CD4-positive, alpha-beta memory T cell (primary cell): ENCODE measurements around the gene AQP12A. TPM values are rescaled to one million over a fixed set of nuclear protein-coding genes. Genes with fewer than 3 reads are reported as not detected.

Experiments used
- CTCF ChIA-PET: fragments of 350-600 bp; sonication (Branson Sonifier 250); formaldehyde crosslinking; loops from one replicate; lab custom pipeline; 2021; ENCODE audit warnings: inconsistent platforms; ENCODE audit not compliant: partially characterized antibody; lab: Charles Lee
- POLR2A ChIA-PET: fragments of 350-600 bp; sonication (Branson Sonifier 250); formaldehyde crosslinking; loops from one replicate; lab custom pipeline; 2021; ENCODE audit not compliant: partially characterized antibody; lab: Charles Lee
- DNase-seq, 5 donors: peaks; one replicate each; pipeline versions ENCODE4 v3.0.0 to v3.0.0-alpha.2; 2020 to 2022; ENCODE audit warnings: mixed read lengths in 1 of 5
- H3K27ac ChIP-seq: one replicate; pipeline ENCODE4 v1.7.0; 2013; ENCODE audit warnings: low read depth, low read length
- H3K27me3 ChIP-seq: 2 replicates; pipeline ENCODE4 v1.7.0; 2013; ENCODE audit warnings: mild to moderate bottlenecking, low read length, moderate library complexity; ENCODE audit not compliant: insufficient read depth
- H3K36me3 ChIP-seq: 2 replicates; pipeline ENCODE4 v1.7.0; 2013; ENCODE audit warnings: mild to moderate bottlenecking, low read length, moderate library complexity; ENCODE audit not compliant: insufficient read depth
- H3K4me1 ChIP-seq: 2 replicates; pipeline ENCODE4 v1.7.0; 2013; ENCODE audit warnings: mild to moderate bottlenecking, low read length, moderate library complexity; ENCODE audit not compliant: insufficient read depth
- H3K4me3 ChIP-seq, 2 donors: one replicate each; pipeline ENCODE4 v1.7.0; 2013; ENCODE audit warnings: low read length in 2 of 2, mild to moderate bottlenecking in 1 of 2
- H3K9me3 ChIP-seq, 2 donors: one replicate each; pipeline ENCODE4 v1.7.0; 2013; ENCODE audit warnings: low read length in 2 of 2, control low read depth in 1 of 2; ENCODE audit not compliant: control insufficient read depth in 1 of 2
- H3K27ac Mint-ChIP-seq, 7 donors: one replicate each; pipeline ENCODE4 v1.8.0; 2020 to 2021; ENCODE audit warnings: mixed read lengths in 7 of 7, mild to moderate bottlenecking in 6 of 7, inconsistent platforms in 3 of 7, moderate library complexity in 3 of 7
- H3K27me3 Mint-ChIP-seq, 2 donors: one replicate each; pipeline ENCODE4 v1.8.0; 2020 to 2021; ENCODE audit warnings: mixed read lengths in 2 of 2
- H3K36me3 Mint-ChIP-seq, 2 donors: one replicate each; pipeline ENCODE4 v1.8.0; 2020 to 2021; ENCODE audit warnings: mixed read lengths in 2 of 2, inconsistent platforms in 1 of 2, mild to moderate bottlenecking in 1 of 2
- H3K4me1 Mint-ChIP-seq, 4 donors: one replicate each; pipeline ENCODE4 v1.8.0; 2020 to 2021; ENCODE audit warnings: mixed read lengths in 4 of 4, mild to moderate bottlenecking in 1 of 4
- H3K4me3 Mint-ChIP-seq, 8 donors: one replicate each; pipeline ENCODE4 v1.8.0; 2020 to 2021; ENCODE audit warnings: mixed read lengths in 8 of 8, mild to moderate bottlenecking in 7 of 8, moderate library complexity in 6 of 8, inconsistent platforms in 3 of 8
- H3K9me3 Mint-ChIP-seq, 8 donors: one replicate each; pipeline ENCODE4 v1.8.0; 2020 to 2021; ENCODE audit warnings: mixed read lengths in 8 of 8, mild to moderate bottlenecking in 5 of 8, inconsistent platforms in 3 of 8, moderate library complexity in 1 of 8
- intact Hi-C: fragments of 100-400 bp; cut with micrococcal nuclease; formaldehyde crosslinking; loops from one replicate; pipeline ENCODE4 v1.15.1; 2023
- polyA plus RNA-seq, 2 donors: library from polyadenylated mRNA; unstranded; fragments of 300-500 nt; fragmentation: Illumina TruSeq; gene quantifications; one replicate each; pipeline ENCODE4 v1.2.3, GENCODE V29; 2021
- total RNA-seq, 2 experiments: library from RNA; stranded (reverse); gene quantifications; one replicate each; pipeline ENCODE4 v1.2.3, GENCODE V29; 2021

AQP12A gene
- total and polyA plus RNA-seq, 4 experiments from 2014 or later, result not detected

GRCh38 chr2:240648155-240648649 lies 43.5 kb upstream of the AQP12A start:
- CTCF ChIA-PET, result no interaction called here
- H3K4me1 Mint-ChIP-seq, result peaks cover 5 to 10% (median 9%) of the 10 kb centered on the region in 4 donors
- DNase-seq, result no peak
- H3K27ac ChIP-seq, result no peak overlapping the region
- H3K36me3 ChIP-seq, result no peaks in the 10 kb centered on the region
- intact Hi-C loops, result no loop called here
- H3K9me3 ChIP-seq, result no peaks in the 10 kb centered on the region
- peaks cover 0 to 3% (median 0%) of the 10 kb centered on the region in 8 donors for H3K9me3 Mint-ChIP-seq
- peaks cover 11% of the 10 kb centered on the region for H3K4me1 ChIP-seq
- no peaks in the 10 kb centered on the region for H3K36me3 Mint-ChIP-seq
- H3K4me3 ChIP-seq, result no peak overlapping the region
- peaks cover 11 to 26% of the 10 kb centered on the region in 2 donors for H3K27me3 Mint-ChIP-seq
- peak overlapping the region in 2 of 7 donors; percentile 36 to 46 for H3K27ac Mint-ChIP-seq
- no peaks in the 10 kb centered on the region for H3K27me3 ChIP-seq
- POLR2A ChIA-PET, result no interaction called here
- H3K4me3 Mint-ChIP-seq, result no peak overlapping the region

- no peaks in the 10 kb centered on the region for H3K27me3 ChIP-seq
- Mint-ChIP-seq H3K36me3 (no peaks in the 10 kb centered on the region), H3K27me3 (peaks cover 11 to 26% of the 10 kb centered on the region in 2 donors), H3K4me1 (peaks cover 5 to 10% (median 9%) of the 10 kb centered on the region in 4 donors), H3K9me3 (peaks cover 0 to 3% (median 0%) of the 10 kb centered on the region in 8 donors), H3K4me3 (no peak overlapping the region), H3K27ac (peak overlapping the region in 2 of 7 donors; percentile 36 to 46)
- H3K36me3 ChIP-seq, result no peaks in the 10 kb centered on the region
- no peak for DNase-seq
- no peaks in the 10 kb centered on the region for H3K9me3 ChIP-seq
- no peak overlapping the region for H3K4me3 ChIP-seq
- POLR2A ChIA-PET, result interaction anchor here (0.8 kb wide), 1 partner anchor 27 kb away, joined by 3 read pairs; no protein-coding TSS in a partner anchor
- CTCF ChIA-PET, result no interaction called here
- H3K27ac ChIP-seq, result no peak overlapping the region
- H3K4me1 ChIP-seq, result peaks cover 11% of the 10 kb centered on the region
- intact Hi-C loops, result no loop called here
These were observed 42.9 kb upstream of the AQP12A start for GRCh38 chr2:240648650-240649275.

- POLR2A ChIA-PET, result interaction anchor here (0.8 kb wide), 1 partner anchor 28 kb away, joined by 3 read pairs; no protein-coding TSS in a partner anchor
These were observed 42.3 kb upstream of the AQP12A start for GRCh38 chr2:240649331-240649730.

GRCh38 chr2:240650254-240650965 lies 41.3 kb upstream of the AQP12A start:
- no peak for DNase-seq
- ChIA-PET CTCF (no interaction called here), POLR2A (no interaction called here)
- H3K27ac ChIP-seq, result no peak overlapping the region
- intact Hi-C loops, result no loop called here
- Mint-ChIP-seq H3K9me3 (peaks cover 0 to 5% (median 0%) of the 10 kb centered on the region in 8 donors), H3K27me3 (peaks cover 15 to 37% of the 10 kb centered on the region in 2 donors), H3K27ac (peak overlapping the region in 1 of 7 donors; percentile 41), H3K4me1 (peaks cover 11 to 21% (median 17%) of the 10 kb centered on the region in 4 donors), H3K4me3 (no peak overlapping the region), H3K36me3 (no peaks in the 10 kb centered on the region)
- H3K4me1 ChIP-seq, result peaks cover 10% of the 10 kb centered on the region
- no peaks in the 10 kb centered on the region for H3K27me3 ChIP-seq
- no peak overlapping the region for H3K4me3 ChIP-seq
- H3K36me3 ChIP-seq, result no peaks in the 10 kb centered on the region
- H3K9me3 ChIP-seq, result no peaks in the 10 kb centered on the region

More at GRCh38 chr2:240649331-240649730, 42.3 kb upstream of the AQP12A start:
- no peak for DNase-seq
- Mint-ChIP-seq H3K4me3 (no peak overlapping the region), H3K4me1 (peaks cover 5 to 10% (median 9%) of the 10 kb centered on the region in 4 donors), H3K9me3 (peaks cover 0 to 3% (median 0%) of the 10 kb centered on the region in 8 donors), H3K27ac (peak overlapping the region in 1 of 7 donors; percentile 41), H3K27me3 (peaks cover 11 to 26% of the 10 kb centered on the region in 2 donors), H3K36me3 (no peaks in the 10 kb centered on the region)
- intact Hi-C loops, result no loop called here
- CTCF ChIA-PET, result no interaction called here
- peaks cover 11% of the 10 kb centered on the region for H3K4me1 ChIP-seq
- no peaks in the 10 kb centered on the region for H3K9me3 ChIP-seq
- H3K36me3 ChIP-seq, result no peaks in the 10 kb centered on the region
- no peaks in the 10 kb centered on the region for H3K27me3 ChIP-seq
- no peak overlapping the region for H3K4me3 ChIP-seq
- no peak overlapping the region for H3K27ac ChIP-seq

GRCh38 chr2:240651185-240651584 lies 40.5 kb upstream of the AQP12A start:
- H3K27me3 Mint-ChIP-seq, result peaks cover 15 to 37% of the 10 kb centered on the region in 2 donors
- no peak overlapping the region for H3K4me3 Mint-ChIP-seq

GRCh38 chr2:240655931-240656886 lies 35.5 kb upstream of the AQP12A start:
- intact Hi-C loops, result no loop called here
- Histone ChIP-seq H3K36me3 (no peaks in the 10 kb centered on the region), H3K27me3 (no peaks in the 10 kb centered on the region), H3K9me3 (no peaks in the 10 kb centered on the region), H3K4me3 (no peak overlapping the region), H3K27ac (no peak overlapping the region), H3K4me1 (peaks cover 6% of the 10 kb centered on the region)
- ChIA-PET POLR2A (no interaction called here), CTCF (interaction anchor here (0.6 to 1.0 kb wide), 2 partner anchors 113 to 142 kb away, joined by 3 to 5 read pairs; no protein-coding TSS in a partner anchor)
- peaks cover 0 to 7% (median 0%) of the 10 kb centered on the region in 8 donors for H3K9me3 Mint-ChIP-seq
- H3K36me3 Mint-ChIP-seq, result no peaks in the 10 kb centered on the region
- H3K4me1 Mint-ChIP-seq, result peaks cover 7 to 21% (median 11%) of the 10 kb centered on the region in 4 donors
- H3K4me3 Mint-ChIP-seq, result no peak overlapping the region
- no peak for DNase-seq
- H3K27ac Mint-ChIP-seq, result peak overlapping the region in 2 of 7 donors; percentile 22 to 38
- peaks cover 4 to 17% of the 10 kb centered on the region in 2 donors for H3K27me3 Mint-ChIP-seq

More at GRCh38 chr2:240651185-240651584, 40.5 kb upstream of the AQP12A start:
- Mint-ChIP-seq H3K36me3 (no peaks in the 10 kb centered on the region), H3K4me1 (peaks cover 10 to 21% (median 11%) of the 10 kb centered on the region in 4 donors), H3K27ac (no peak overlapping the region), H3K9me3 (peaks cover 0 to 5% (median 0%) of the 10 kb centered on the region in 8 donors)
- no peak overlapping the region for H3K4me3 ChIP-seq
- POLR2A ChIA-PET, result no interaction called here
- CTCF ChIA-PET, result no interaction called here
- H3K9me3 ChIP-seq, result no peaks in the 10 kb centered on the region
- H3K36me3 ChIP-seq, result no peaks in the 10 kb centered on the region
- H3K27me3 ChIP-seq, result no peaks in the 10 kb centered on the region
- H3K27ac ChIP-seq, result no peak overlapping the region
- no peak for DNase-seq
- intact Hi-C loops, result no loop called here
- peaks cover 8% of the 10 kb centered on the region for H3K4me1 ChIP-seq
